Gastroesophageal sphincter (tissue), 3 donors: Measurements from ENCODE around the gene HTD2.

ENCODE experiments used
- CTCF ChIP-seq, 4 experiments: fragments of 200-600 bp in 2 of 4; fragments of 450-650 bp in 2 of 4; sonication (generic) in 1 of 4; IDR thresholded peaks; one replicate each; pipeline ENCODE4 v1.5.1; 2017 to 2019; ENCODE audit warnings: antibody characterized with exemption in 4 of 4, mild to moderate bottlenecking in 2 of 4, moderate library complexity in 2 of 4
- EP300 ChIP-seq: sonication (generic); formaldehyde crosslinking; IDR thresholded peaks from one replicate; pipeline ENCODE4 v1.6.1; 2017; ENCODE audit warnings: antibody characterized with exemption, mild to moderate bottlenecking
- POLR2AphosphoS5 ChIP-seq: sonication (generic); formaldehyde crosslinking; IDR thresholded peaks from one replicate; pipeline ENCODE4 v1.6.1; 2017; ENCODE audit warnings: antibody characterized with exemption

GRCh38 chr3:58293516-58293915, 12.8 kb upstream of the HTD2 start:
- TF ChIP-seq POLR2AphosphoS5 (no peak), CTCF (IDR thresholded peaks at IDR 0.05) (no peak), EP300 (no peak)
